GM21528 (cell line): ENCODE measurements around the gene SLC6A8.
A peak's percentile ranks its signal among the peaks of the same experiment; 100 is the strongest.
"Not testable (repeated sequence)": the region's sequence is repeated elsewhere in the genome, so short reads cannot be mapped to it uniquely, and the experiment has no call there.

ENCODE experiments used
- ATAC-seq: cut with Tn5 transposase; IDR thresholded peaks from one replicate; pipeline ENCODE4 v1.9.1; 2021; ENCODE audit warnings: mild to moderate bottlenecking, moderate library complexity; ENCODE audit not compliant: unreplicated experiment, low FRiP score

Gene SLC6A8

GRCh38 chrX:153726286-153727122 is 38.8 kb downstream of the SLC6A8 start:
- ATAC-seq: peak; percentile 41

GRCh38 chrX:153727123-153727931 is 39.6 kb downstream of the SLC6A8 start:
- ATAC-seq: no peak

GRCh38 chrX:153728095-153728494 is 40.4 kb downstream of the SLC6A8 start:
- ATAC-seq: no peak

- no peak for ATAC-seq
These were observed 41.4 kb downstream of the SLC6A8 start for GRCh38 chrX:153728951-153729631.

GRCh38 chrX:153730115-153730514 is 42.4 kb downstream of the SLC6A8 start:
- not testable (repeated sequence) for ATAC-seq

- no peak for ATAC-seq
These were observed 43.6 kb downstream of the SLC6A8 start for GRCh38 chrX:153731117-153731844.

GRCh38 chrX:153731845-153732215 is 44.1 kb downstream of the SLC6A8 start:
- ATAC-seq: no peak

- no peak for ATAC-seq
These were observed 44.7 kb downstream of the SLC6A8 start for GRCh38 chrX:153732401-153732800.

GRCh38 chrX:153733651-153734240 is 46.0 kb downstream of the SLC6A8 start:
- no peak for ATAC-seq

GRCh38 chrX:153734871-153735270 is 47.1 kb downstream of the SLC6A8 start:
- ATAC-seq: no peak

GRCh38 chrX:153735274-153735673 is 47.5 kb downstream of the SLC6A8 start:
- ATAC-seq: no peak

- ATAC-seq: no peak
These were observed 48.5 kb downstream of the SLC6A8 start for GRCh38 chrX:153736071-153736820.

GRCh38 chrX:153736871-153737441 is 49.2 kb downstream of the SLC6A8 start:
- no peak for ATAC-seq

GRCh38 chrX:153738056-153738605 is 50.4 kb downstream of the SLC6A8 start:
- ATAC-seq: no peak

GRCh38 chrX:153739754-153740486 is 52.2 kb downstream of the SLC6A8 start:
- no peak for ATAC-seq

- no peak for ATAC-seq
These were observed 53.0 kb downstream of the SLC6A8 start for GRCh38 chrX:153740631-153741222.

GRCh38 chrX:153741446-153741845 is 53.7 kb downstream of the SLC6A8 start:
- ATAC-seq: no peak

GRCh38 chrX:153742111-153742510 is 54.4 kb downstream of the SLC6A8 start:
- ATAC-seq: not testable (repeated sequence)
